DLD1 (cell line): Measurements from ENCODE around the gene EXOC4.

Experiments used
- in situ Hi-C: cut with HindIII; loops from 2 replicates; pipeline ENCODE4 v1.10.0; 2017; ENCODE audit warnings: low sequenced_read_pairs

EXOC4 gene

GRCh38 chr7:133691727-133692610 is 439.1 kb downstream of the EXOC4 start:
- in situ Hi-C loops, result no loop called here

DNA sequence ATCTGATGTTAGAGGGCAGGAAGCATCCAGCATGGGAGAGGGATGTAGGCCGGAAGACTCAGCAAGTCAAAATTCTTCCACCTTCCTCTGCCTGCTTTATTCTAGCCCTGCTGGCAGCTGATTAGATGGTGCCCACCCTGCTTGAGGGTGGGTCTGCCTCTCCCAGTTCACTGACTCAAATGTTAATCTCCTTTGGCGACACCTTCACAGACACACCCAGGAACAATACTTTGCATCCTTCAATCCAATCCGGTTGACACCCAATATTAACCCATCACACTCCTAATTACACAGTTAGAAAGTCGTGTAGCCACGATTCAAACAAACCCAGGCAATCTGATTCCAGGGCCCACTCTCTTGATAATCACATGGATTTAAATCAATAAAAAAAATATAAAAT is 440.4 kb downstream of the EXOC4 start:
- in situ Hi-C loops, result no loop called here

DNA sequence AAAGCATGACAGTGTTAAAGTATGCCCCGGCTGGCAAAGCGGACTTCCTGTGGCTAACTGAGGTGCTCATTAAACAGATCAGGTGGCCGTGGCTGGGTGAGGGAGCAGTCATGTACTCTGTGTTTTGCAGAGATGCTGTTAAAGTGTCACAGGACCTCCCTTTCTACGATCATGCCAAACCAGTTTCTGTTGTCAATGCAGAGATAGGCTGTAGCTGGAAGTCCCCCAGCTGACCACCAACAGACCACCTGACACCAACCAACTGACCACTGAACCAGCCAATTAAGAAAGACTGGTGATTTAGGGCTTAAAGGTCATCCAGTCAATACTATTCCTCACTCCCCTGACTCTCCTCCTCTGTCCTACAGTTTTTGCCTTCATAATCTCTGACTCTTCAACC is 443.2 kb downstream of the EXOC4 start:
- in situ Hi-C loops, result no loop called here

GRCh38 chr7:133697585-133697984 is 444.7 kb downstream of the EXOC4 start:
- in situ Hi-C loops, result no loop called here

- in situ Hi-C loops, result no loop called here
Observed at GRCh38 chr7:133698127-133698526, 445.2 kb downstream of the EXOC4 start.

- in situ Hi-C loops, result no loop called here
Observed at GRCh38 chr7:133699386-133699785, 446.5 kb downstream of the EXOC4 start.

DNA sequence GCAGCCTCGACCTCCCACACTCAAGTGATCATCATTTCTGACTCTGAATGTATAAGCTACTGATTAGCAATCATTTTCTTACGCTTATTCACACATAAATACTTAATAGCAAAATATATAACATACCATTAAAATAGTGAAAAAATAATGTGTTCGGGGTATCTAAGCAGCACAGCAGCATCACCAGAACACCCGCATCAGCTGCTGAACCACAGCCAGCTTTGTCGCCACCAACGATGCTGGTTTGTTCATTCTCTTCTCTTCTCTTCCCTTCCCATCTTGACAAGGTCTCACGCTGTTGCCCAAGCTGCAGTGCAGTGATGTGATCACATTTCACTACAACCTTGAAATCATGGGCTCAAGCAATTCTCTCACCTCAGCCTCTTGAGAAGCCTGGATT is 449.2 kb downstream of the EXOC4 start:
- in situ Hi-C loops, result no loop called here

GRCh38 chr7:133702960-133703359 is 450.1 kb downstream of the EXOC4 start:
- in situ Hi-C loops, result no loop called here

DNA sequence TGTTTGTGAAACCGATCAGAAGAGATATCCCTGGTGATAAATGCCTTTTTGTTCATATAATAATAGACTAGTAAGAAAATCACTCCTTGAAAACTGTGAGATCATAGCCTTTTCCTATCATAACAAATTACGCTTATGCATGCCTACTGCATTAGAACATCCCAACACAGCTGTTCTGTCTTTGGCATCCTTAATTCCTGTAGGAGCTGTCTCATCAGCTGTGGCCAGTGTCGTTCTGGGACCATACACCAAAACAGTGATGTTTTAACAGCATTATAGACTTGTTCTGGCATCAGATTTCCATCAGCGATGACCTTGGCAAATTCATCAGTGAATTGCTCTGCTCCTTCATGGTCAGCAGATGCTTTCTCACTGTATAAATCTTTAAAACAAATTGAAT is 450.7 kb downstream of the EXOC4 start:
- in situ Hi-C loops, result no loop called here

GRCh38 chr7:133704453-133704852 is 451.6 kb downstream of the EXOC4 start:
- in situ Hi-C loops, result no loop called here

GRCh38 chr7:133705596-133705995 is 452.7 kb downstream of the EXOC4 start:
- in situ Hi-C loops, result no loop called here

DNA sequence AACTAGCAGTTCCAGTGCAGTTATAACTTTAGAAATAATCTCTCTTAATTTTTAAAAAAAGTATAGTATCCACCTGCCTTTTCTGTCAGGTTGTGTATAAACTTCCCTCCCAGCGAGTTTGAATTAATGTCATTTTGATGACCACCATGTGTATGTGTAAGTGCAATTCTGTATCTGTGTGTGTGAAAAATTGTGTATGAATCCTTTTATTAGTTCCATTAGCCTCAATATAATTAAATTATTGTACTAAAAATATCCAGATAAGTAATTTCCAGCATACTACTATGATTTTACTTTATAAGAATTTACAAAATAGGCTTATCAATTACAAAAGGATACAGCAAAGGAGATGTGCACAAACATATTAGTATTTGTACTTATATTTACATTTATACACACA is 453.1 kb downstream of the EXOC4 start:
- in situ Hi-C loops, result no loop called here

DNA sequence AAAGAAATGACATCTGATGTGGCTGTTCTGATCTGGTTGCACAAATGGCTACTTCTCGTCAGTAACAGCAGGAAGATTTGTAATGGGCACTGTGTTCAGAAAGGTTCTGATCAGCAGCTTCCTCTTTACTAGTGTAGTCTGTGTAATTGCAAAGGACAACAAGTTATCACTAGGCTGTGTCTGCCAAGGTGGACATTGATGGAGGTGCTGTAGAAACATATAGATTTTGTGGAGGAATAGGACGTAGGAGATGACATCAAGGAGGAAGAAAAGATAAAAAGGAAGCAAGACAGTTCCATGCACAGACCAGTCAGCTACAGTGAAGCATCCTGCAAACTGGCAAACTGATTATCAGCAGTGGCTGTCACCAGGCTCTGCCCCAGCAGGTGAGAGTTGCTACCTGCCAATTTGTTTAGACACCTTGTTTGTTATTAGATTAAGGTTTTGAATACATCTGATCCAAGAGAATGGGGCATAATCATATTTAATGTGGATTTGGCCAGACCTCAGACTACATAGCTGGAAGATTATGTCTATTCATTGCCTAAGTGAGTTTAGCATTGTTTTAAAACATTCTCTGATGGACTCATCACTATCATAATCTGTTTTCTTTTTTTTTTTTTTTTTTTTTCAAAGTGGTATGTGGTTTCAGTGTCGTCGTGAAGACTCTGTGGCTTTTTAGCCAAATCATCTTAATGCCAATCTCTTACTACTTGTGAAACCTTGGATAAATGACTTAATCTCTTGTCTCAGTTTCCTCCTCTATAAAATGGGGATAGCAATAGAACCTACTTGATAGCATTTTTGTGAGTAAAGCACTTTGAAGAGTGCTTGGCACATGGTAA is 456.4 kb downstream of the EXOC4 start:
- in situ Hi-C loops, result no loop called here

- in situ Hi-C loops, result no loop called here
Observed at GRCh38 chr7:133712544-133712943, 459.7 kb downstream of the EXOC4 start.

DNA sequence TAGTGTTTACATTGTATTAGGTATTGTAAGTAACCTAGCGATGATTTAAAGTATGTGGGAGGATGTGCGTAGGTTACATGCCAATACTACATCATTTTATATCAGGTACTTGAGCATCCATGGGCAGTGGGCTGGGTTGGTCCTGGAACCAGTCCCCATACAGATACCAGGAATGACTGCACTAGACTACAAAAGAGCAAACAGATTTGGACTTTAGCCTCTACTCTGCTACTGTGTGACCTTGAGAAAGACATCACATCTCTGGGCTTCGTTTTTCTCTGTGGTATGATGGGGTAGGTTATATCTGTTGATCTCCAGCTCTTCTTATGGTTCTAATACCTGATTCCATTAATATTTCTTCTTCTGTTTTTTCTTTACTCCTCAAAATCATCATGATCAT is 461.8 kb downstream of the EXOC4 start:
- in situ Hi-C loops, result no loop called here

DNA sequence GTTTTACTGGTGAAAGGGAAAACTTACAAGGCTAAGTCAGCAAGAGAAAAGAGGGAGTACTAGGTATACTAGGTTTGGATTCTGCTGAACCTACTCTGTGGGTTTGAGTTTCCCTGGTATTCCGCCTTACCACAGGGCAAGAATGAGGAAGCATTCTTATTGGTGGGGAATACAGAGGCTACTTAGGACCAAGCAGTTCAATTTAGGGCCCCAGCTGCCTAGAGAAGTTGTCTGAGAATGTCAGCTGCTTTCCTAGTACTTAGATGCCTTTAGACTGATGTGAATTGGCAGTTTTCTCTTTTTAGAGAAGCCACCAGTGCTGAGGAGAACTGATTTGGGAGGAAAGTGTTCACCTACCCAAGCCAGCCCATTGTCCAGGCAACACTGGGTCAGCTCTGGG is 465.3 kb downstream of the EXOC4 start:
- in situ Hi-C loops, result no loop called here

DNA sequence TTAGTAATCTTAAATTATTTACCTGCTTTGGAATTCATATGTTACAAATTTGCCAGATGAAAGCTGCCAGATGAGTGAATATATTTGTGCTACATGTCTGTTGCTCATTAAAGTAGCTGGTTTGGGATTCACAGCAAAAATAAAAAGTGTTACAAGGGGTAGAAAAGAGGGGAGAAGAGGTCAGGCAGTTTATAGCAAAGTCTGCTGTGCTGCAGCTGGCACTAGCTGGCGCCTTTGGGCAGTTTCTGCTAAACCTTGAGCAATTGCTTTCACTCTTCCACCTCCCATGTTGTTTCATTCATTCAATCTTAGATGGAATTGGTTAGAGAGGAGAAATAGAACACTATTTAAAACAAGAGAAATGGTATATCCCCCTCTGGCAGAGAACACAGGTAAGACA is 470.2 kb downstream of the EXOC4 start:
- in situ Hi-C loops, result no loop called here

GRCh38 chr7:133724148-133724547 is 471.3 kb downstream of the EXOC4 start:
- in situ Hi-C loops, result no loop called here

DNA sequence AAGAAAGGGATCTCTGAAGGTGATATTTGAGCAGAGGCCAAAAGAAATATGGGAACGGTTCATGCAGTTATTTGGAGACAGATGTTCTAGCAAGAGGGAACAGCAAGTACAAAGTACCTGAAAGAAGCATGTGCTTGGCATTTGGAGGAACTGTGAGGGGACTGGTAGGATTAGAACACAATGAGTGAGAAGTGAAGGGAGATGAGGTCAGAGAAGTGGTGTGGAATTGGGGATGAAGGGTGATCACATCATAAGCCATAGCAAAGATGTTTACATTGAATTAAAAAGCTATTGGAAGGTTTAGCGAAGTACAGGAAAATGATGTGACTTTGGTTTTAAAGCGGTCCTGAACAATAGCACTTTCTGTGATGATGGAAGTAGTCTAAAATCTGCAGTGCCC is 471.8 kb downstream of the EXOC4 start:
- in situ Hi-C loops, result no loop called here

GRCh38 chr7:133727476-133728214 is 474.8 kb downstream of the EXOC4 start:
- in situ Hi-C loops, result no loop called here

- in situ Hi-C loops, result no loop called here
Observed at GRCh38 chr7:133730360-133730759, 477.5 kb downstream of the EXOC4 start.
